Right renal pelvis (tissue), 4 donors: ENCODE results near the gene CELF4. TPM values are rescaled to one million over a fixed set of nuclear protein-coding genes. Genes with fewer than 3 reads are reported as not detected.

Experiments used
- DNase-seq, 4 donors: peaks; one replicate each; pipeline ENCODE4 v3.0.0-alpha.2; 2013; ENCODE audit warnings: low read depth in 4 of 4, low spot score in 3 of 4, missing footprints in 1 of 4
- polyA plus RNA-seq, 4 donors: library from polyadenylated mRNA; unstranded; fragments of 120-200 nt; gene quantifications; one replicate each; pipeline ENCODE4 v1.2.1, GENCODE V29; 2013; ENCODE audit not compliant: insufficient read length in 4 of 4

The CELF4 gene
- polyA plus RNA-seq, 4 donors: 2.8 to 3.6 (median 3.0) TPM

DNA sequence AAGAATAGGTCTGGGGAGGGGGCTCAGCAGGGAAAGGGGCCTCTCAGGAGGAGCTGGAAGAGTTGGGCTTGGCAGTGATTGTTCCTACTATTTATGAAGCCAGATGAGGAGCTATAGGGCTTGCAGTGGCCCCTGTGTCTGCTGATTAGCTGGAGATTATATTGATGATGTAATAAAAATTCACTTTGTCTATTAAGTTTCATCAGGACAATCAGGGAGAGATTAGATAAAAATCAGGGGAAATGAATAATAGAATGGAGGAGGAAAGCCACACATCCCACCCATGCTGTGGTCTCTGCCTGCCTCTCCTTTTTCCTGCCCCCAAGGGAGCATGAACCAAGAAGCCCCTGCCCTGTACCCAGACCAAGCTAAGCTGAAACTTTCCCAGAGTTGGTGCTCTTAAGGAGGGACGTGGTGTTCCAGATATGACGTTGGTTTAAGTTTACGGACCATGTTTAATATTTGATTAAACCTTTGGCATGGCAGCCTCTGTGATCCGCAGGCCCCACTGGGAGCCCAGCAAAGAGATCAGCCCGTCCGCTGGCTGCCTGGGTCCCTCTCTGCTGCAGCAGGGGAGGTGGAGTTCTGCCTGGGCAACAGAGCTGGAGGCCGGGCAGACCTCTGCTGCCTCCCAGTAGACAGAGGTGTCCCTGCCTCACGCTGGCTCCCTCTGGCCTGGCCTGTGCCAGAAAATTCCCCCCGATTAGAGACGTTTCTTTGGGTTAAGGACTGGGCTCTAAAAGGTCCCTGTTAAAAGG lies 15.3 kb downstream of the CELF4 start:
- no peak for DNase-seq

DNA sequence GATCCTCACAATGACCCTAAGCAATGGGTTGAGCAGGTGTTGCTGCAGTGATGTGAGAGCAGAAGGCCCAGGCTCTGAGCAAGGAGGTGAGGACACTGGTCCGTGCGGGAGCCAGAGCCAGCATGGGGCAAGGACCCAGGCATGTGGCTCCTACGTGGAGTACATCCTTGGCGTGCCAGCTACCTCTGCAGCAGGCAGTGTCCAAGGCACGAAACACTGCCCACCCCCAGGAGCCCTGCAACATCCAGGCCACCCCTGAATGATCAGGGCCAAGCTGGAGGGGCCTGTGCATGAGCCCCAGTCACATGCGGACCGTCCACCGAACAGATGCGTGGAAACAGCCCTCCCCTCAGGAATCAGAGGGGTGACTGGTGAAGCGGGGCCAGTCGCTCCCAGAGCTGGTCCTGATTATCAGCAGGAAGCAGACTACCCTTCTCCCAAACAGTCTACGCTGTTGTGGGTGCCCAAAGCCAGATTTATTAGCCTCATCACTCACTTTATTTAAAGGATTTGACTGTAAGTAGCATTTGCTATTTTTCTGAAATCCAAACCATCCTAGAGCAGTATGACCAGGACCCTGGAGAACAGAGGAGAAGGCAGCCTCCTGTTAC lies 16.8 kb downstream of the CELF4 start:
- no peak for DNase-seq

DNA sequence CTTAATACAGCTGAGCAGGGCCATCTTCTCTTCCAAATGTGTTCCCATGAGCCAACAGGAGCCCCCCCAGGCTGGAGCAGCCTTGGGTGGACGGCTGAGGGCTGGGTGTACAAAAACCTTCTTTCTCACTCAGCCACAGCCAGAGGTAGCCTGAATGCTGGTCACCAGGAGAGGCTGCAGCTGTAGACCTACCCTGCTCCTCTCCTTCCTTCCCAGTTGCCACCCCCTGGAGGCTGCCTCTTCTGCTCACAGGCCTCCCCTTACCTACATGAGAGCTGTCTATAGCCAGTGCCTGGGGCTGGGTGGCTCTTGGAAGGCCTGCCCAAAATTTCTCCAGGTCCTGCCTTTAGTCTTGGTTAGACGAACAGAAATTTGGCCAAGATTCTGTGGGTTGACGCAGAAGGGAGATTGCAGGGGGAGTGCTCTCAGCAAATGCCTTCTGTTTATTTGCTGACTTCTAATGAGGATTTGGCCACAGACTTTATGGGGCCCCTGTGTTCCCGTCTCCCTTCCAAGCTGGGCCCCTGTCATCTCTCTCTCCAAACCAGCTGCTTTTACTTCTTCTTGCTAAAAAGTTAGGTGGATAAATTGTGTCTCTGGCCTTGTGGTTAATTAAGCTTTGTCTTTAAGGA lies 18.3 kb downstream of the CELF4 start:
- DNase-seq: no peak

DNA sequence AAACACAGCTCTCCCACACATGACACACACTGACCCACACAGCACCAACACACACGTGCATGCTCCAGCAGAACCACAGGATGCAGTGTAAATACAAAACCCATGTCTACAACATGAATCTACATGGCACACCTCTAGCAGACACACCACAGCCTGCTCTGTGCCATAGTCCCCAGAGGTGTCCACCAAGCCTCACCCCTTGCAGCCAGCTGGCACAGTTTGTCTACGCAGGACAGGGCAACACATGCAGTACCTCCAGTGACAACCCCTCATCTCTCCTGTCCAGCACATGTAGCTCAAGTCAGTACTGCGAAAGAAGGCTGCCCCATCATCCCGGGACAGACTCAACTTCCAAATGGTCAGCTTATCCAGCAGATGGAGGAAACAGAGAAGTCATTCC lies 18.9 kb downstream of the CELF4 start:
- DNase-seq: no peak

DNA sequence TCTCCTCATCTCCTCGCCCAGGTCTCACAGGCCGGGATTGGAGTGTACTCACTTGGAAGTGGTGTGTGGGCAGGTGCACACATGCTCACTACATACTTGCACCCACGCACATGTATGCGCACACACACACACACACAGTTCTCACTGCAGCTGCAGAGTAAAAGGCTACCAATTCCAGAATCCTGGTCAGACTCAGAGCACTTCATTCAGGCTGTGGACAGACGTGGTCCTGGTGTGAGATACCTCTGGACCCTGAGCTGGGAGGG lies 19.4 kb downstream of the CELF4 start:
- DNase-seq: no peak

DNA sequence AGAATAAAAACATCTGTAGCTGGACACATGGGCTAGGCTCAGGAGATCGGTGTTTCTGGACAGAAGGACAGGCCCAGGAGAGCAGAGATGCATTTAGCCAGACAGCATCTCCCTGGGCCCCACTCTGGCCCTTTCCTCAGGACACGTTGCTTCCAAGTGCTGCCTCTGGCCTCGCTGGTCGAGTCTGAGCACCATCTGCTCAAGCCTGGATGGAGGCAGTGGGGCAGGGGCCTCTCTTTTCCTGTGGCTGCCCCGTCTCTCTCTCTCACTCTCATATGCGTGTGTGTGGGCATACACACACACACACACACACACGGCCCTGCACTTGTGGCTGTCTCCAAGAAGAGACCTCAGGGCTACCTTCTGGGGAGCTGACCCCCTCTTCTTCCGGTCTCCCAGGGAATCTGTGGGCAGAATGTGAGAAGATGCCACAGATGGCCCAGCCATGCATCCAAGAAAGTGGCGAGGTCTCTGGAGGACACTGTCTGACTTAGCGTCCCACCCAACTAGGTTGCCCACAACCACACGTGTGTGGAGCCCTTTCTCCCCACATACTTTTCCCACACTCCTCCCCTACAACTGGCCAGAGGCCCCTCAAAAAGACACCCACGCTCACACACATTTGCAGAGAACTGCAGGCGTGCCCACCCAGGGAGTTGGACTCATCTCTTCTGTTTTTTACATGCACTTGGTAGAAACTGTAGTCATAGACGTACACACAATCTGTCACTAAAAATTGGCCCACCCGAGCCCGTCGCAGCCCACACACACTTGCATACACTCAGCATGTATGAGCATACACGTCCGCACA lies 19.9 kb downstream of the CELF4 start:
- DNase-seq: no peak

DNA sequence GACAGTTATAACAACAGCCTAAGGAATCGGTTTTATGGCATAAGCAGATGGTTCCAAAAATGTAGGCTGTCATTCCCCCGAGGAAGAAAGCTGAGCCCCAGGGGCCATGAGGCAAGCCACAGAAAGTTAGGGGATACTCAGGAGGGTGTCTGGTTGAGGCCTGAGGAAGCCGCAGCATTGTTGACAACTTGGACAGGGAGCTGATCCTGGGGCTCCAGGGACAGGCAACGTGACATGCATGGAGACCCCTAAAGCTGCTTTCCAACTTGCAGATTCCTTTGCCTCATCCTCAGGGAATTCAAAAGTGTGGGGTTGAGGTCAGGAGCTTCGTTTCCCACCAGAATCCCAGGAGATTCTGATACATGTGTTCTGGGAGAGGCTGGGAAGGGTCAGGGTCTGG lies 20.9 kb downstream of the CELF4 start:
- no peak for DNase-seq

DNA sequence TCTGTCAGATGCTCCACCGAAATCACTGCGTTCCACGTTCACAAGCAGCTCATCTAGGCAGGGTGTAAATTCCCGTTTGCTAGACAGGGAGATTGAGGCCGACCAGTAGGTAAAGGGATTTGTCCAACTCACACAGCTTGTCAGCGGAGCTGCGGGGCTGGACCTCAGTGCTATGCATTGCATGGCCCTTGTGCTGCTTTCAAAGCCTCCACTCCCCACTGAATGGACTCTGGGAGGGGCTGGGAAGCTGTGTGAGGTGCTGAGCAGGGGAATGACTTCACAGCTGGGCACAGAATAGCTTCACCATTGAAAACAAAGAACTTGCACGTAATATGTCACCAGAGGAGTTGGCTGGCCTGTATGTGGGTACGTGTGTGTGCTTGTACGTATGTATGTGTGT lies 21.4 kb downstream of the CELF4 start:
- no peak for DNase-seq

DNA sequence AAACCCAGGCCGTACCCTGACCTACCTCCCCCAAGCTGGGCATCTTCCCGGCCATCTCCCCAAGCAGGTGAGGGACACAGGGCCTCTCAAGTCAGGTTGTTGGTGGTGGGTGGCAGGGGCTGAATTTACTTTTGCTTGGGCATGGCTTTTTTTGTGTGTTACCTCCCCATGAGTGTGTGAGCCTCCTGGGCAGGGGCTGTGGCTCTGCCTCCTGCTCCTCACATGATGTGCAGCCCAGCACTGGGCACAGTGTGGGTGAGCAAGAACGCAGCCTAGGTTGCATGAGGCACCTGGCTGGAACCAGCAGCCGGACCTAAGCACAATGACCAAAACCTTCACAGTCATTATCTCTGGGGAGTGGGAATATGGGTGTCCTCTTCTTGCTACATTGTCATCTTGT lies 22.3 kb downstream of the CELF4 start:
- DNase-seq: no peak

DNA sequence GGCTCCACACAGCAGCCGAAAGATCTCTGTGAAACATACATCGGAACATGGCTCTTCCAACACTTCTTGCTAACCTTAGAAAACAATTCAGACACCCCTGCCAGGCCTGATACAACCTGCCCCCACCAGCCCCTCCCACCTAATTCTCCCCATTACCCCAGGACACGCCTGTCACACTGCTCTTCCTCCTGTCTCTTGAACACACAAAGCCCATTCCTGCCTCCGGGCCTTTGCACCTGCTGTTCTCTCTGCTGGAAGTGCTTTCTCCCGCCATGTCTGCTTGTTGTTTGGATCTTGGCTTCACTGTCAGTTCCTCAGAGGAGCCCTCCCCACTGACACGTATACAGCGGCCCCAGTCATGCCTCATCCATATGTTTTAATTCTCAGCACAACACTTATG lies 24.1 kb downstream of the CELF4 start:
- no peak for DNase-seq

DNA sequence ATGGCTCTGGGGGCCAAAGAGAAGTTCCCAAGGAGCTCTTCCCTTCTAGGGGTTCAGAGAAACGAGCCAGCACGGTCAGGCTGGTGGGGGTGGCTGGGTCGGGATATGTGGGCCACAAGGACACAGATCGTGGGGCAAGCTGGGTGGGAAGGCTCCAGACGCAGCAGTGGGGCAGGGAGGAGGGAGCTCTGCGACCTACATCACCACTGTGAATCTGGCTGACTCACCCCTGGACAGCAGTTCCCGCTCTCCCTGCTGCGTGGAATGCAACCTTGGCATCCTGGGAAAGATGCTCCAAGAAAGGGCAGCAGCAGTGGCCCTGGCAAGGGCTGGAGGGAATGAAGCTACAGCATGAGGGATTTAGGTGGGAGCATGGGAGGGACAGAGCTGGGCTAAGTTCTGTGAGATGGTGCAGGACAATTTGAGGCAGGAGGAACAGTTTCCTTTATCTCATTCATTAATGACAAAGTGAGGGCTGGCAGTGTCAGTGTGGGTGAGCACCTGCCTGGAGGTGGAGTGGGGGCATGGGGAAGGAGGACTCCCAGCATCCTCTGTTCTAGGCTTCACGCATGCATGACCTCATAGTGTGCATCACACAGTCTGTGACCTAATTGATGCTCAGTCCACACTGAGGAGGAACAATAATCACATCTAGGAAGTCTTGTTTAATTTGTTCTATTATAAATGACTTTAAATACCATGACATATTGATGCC lies 25.0 kb downstream of the CELF4 start:
- no peak for DNase-seq

DNA sequence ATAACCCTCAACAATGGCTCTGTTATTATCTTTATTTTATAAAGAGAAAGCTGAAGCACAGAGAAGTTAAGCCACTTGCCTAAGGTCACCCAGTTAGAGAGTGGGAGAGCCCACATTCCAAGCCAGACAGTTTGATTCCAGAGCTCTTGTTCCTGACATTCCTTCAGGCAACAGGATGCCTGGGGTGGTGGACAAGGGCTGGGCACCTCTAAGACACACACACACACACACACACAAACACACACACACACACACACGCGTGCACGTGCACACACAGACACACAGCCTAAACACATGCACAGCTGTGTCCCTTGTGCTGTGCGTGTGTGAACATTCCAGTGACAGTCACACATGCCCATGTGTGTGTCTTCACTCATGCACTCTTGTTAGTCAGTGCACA lies 26.4 kb downstream of the CELF4 start:
- no peak for DNase-seq

DNA sequence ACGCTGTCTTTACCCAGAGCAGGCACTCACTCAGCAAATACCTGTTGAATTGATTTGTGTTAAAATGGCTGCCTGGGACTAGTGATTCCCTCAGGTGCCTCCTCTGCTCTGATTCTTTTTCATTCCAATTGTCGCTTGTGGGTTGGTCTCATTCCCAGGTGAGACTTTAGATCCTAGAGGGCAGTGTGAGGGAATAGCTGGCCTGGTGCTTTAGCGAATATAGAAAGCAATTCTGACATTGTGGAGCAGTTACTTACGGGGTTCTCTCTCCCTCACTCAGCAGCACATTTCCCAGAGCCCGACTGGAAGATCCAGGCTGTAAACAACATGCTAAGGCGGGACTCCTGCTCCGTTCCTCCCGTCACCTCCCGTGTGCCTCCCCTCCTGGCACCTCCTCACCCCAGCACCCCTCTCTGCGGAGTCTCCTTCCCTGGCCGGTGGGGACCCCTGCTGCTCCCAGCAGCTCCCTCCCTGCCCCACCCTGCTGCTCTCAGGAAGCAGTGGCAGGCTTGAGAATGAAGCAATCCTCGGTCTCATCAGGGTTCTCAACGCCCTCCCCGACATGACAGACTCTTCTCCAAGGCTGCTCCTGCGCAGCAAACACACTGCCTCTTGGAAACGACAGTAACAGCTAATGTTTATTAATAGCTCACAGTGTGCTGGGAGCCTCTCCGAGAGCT lies 26.9 kb downstream of the CELF4 start:
- no peak for DNase-seq

DNA sequence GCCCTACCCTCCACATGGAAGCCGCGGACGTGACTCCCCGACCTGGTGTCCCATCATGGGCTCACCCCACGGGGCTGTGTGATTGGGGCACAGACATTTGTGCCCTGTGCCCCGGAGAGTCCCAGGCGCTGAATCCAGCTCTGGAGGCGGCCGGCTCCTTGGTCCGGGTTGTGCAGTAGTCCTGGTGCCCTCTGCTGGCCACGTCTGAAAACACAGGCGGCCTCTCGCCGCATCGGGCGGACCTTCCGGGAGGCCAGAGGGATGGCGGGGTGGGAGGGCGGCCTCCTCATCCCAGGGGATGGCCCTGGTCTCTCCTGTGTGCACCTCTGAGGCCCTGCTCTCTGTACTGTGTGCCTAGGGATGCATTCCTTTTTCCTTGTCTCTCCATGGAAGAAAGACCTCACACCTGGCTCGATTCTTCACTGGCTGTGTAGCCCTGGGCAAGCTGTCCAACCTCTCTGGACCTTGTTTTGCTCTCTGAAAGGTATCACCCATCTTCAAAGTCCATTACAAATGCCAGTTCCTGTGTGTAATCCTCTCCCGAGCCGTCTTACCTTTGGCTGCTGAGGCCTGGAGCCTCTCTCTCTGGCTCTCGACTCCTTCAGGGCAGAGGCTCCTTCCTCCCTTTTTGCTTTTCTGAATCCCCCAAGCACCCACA lies 27.6 kb downstream of the CELF4 start:
- peak; percentile 40 to 70 (median 49) for DNase-seq

DNA sequence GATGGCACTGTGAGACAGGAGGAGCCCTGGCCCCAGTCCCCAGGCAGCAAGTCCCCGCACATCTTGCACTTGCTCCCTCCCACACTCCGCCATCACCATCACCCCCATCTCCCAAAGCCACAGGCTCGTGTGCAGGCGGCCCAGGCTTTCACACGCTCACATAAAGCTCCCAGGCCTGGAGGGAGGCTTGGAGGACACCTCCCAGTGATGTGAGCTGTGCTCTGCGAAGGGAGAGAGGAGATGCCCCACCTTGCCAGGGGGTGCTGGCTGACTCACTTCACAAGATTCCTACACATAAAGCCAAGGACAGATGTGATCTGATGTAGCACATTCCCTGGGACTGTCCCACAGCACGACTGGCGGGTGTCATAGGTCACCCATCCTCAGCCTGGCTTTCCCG lies 28.9 kb downstream of the CELF4 start:
- no peak for DNase-seq

DNA sequence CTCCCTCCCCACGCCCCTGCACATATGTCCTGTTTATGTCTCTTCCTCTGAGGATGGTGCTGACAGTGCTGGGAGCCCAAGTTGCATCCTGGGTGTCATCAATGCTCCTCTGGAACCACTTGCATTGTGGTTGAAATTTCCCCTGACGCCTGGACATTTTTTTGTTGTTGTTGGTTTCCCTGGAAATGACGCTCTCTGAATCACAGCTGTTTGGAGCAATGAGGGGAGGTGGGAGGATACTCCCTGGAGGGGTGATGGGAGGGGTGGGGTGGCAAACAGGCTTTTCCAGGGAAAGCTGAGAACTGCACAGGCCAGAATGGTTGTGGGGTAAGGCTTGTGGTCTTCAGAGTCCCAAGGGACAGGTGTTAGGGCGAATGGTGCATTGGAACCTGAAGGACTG lies 29.6 kb downstream of the CELF4 start:
- DNase-seq: peak in 1 of 4 donors; percentile 33

DNA sequence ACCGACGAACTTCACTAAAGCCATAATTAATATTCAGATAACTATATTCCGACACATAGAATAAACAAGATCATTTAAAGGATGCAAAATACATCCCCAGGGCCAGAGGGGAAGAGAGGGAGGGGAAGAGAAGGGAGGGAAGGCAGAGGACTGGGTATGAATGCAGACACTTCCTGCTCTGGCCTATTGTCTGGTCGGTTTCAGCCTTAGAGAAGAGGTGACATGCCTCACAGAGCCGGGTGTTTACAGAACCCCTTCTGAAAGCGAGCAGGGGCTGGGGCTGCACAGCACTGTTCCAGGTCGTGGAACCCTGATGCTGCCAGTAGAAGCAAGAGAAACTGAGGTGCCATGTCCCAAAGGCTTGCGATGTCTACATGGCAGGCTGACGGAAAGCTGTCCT lies 31.0 kb downstream of the CELF4 start:
- no peak for DNase-seq

DNA sequence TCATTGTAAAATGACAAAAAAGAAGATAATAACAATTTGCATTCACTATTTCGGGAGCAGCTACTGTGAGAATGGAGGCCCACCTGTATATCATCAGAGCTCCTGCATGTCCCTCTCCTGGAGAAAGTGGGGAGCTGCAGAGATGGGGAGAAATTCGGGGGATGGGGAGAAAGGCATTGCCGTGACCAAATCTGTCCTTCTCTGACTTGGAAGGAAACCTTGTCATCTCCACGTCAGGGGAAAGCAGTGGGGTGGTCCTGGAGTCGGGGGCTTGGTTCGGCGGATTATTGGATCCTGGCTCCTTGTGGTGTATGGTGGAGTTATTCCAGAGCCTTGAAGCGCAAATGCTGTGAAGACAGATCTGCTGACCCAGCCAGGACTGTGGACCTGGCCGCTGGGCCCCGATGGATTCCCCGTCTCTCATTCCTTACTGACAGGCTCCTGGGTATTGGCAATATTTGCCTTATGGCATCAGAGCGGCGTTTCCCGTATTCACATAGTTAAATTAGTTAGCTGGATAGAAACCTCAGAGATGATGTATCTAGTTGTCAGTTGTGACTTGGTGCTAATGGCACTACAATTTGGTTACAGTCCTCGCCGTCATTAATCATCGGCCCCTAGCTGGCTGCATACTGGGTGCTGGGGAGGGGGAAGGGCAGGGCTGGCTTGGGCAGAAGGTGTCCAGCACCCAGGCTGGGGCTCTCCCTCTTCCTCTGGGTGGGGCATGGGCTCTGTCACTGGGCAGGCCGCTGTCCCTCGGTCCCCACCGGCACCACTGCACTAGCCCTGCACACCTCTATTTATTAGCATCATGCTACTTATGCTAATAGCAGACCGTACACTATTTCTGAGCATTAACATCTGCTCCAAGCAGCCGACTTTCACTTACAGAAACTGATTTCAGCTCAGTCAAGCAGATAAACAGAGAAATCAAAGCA lies 31.7 kb downstream of the CELF4 start:
- DNase-seq: no peak

DNA sequence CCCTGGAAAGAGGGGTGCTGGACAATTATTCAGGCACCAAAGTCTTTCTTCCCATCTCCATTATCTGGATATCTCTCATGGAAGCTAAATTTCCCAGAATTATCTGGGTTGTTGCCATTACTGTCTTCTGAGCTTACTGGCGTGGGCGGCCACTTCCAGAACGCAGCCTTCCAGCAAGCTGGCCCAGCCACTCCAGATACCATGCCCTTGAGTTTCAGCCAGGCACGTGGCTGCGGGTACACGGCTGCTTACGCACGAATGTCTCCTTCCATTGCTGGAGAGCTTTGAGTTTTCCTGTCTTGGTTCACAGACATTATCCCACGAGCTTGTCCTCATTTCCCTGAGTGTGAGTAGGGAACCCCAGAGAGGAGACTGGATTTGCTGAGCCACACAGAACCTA lies 32.7 kb downstream of the CELF4 start:
- no peak for DNase-seq
